ENCODE results near the gene FOXF2.
"Not testable (repeated sequence)": the region's sequence is repeated elsewhere in the genome, so short reads cannot be mapped to it uniquely, and the experiment has no call there.

FOXF2 gene

DNA sequence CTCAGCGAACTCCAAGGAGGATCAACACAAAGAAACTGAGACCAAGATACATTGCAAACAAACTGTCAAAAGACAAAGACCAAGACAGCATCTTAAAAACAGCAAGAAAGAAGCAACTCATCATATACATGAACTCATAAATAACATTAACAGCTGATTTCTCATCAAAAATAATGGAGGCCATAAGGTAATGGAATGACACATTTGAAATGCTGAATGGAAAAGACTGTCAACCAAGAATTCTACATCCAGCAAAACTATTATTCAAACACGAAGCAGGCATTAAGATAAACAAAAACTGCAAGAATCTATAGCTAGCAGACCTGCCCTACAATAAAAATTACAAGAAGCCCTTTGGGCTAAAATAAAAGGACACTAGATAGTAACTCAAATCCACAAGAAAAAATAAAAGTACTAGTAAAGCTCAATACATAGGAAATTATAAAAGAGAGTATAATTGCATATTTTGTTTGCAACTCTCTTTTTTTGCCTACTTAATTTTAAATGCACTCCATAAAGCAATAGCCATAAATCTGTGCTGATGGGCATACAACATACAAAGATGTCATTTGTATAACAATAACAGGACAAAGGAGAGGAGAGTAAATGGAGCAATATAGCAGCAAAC, 37.9 kb upstream of the FOXF2 start:
- POLR2A ChIA-PET: no interaction called here
- CTCF ChIA-PET: no interaction called here
- no peak for DNase-seq (ENCODE audit: low read depth, low spot score)
- no peak overlapping the region for H3K4me3 ChIP-seq (ENCODE audit: low read depth, low read length)
- TF ChIP-seq, protein P1, sequence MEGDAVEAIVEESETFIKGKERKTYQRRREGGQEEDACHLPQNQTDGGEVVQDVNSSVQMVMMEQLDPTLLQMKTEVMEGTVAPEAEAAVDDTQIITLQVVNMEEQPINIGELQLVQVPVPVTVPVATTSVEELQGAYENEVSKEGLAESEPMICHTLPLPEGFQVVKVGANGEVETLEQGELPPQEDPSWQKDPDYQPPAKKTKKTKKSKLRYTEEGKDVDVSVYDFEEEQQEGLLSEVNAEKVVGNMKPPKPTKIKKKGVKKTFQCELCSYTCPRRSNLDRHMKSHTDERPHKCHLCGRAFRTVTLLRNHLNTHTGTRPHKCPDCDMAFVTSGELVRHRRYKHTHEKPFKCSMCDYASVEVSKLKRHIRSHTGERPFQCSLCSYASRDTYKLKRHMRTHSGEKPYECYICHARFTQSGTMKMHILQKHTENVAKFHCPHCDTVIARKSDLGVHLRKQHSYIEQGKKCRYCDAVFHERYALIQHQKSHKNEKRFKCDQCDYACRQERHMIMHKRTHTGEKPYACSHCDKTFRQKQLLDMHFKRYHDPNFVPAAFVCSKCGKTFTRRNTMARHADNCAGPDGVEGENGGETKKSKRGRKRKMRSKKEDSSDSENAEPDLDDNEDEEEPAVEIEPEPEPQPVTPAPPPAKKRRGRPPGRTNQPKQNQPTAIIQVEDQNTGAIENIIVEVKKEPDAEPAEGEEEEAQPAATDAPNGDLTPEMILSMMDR (IDR thresholded peaks at IDR 0.05; ENCODE audit: insufficient read depth, low read length, missing control alignments): no peak

GRCh38 chr6:1355068-1355467, 34.3 kb upstream of the FOXF2 start:
- DNase-seq (ENCODE audit: low read depth, low spot score); POLR2A ChIA-PET; H3K4me3 ChIP-seq (ENCODE audit: low read depth, low read length): not testable (repeated sequence)
- CTCF ChIA-PET: interaction anchor here (1.1 kb wide), 1 partner anchor 9 kb away, joined by 5 read pairs; no protein-coding TSS in a partner anchor

- CTCF ChIA-PET: not testable (repeated sequence)
Observed at GRCh38 chr6:1361717-1362116, 27.7 kb upstream of the FOXF2 start.

GRCh38 chr6:1362643-1363042, 26.7 kb upstream of the FOXF2 start:
- DNase-seq (ENCODE audit: low read depth, low spot score): no peak
- TF ChIP-seq, protein P1 (IDR thresholded peaks at IDR 0.05; ENCODE audit: insufficient read depth, low read length, missing control alignments): no peak
- no peak overlapping the region for H3K4me3 ChIP-seq (ENCODE audit: low read depth, low read length)
- ChIA-PET CTCF (no interaction called here), POLR2A (no interaction called here)

More at GRCh38 chr6:1361717-1362116, 27.7 kb upstream of the FOXF2 start:
- DNase-seq (ENCODE audit: low read depth, low spot score); POLR2A ChIA-PET; H3K4me3 ChIP-seq (ENCODE audit: low read depth, low read length): not testable (repeated sequence)

GRCh38 chr6:1363298-1363697, 26.1 kb upstream of the FOXF2 start:
- CTCF ChIA-PET: no interaction called here
- TF ChIP-seq, protein P1 (IDR thresholded peaks at IDR 0.05; ENCODE audit: insufficient read depth, low read length, missing control alignments): no peak

GRCh38 chr6:1363729-1364572, 25.4 kb upstream of the FOXF2 start:
- TF ChIP-seq, protein P1 (IDR thresholded peaks at IDR 0.05; ENCODE audit: insufficient read depth, low read length, missing control alignments): no peak
- POLR2A ChIA-PET: no interaction called here
- no peak for DNase-seq (ENCODE audit: low read depth, low spot score)
- CTCF ChIA-PET: interaction anchor here (0.7 to 1.4 kb wide), 2 partner anchors 9 to 567 kb away, joined by 3 to 5 read pairs; no protein-coding TSS in a partner anchor
- H3K4me3 ChIP-seq (ENCODE audit: low read depth, low read length): no peak overlapping the region

More at GRCh38 chr6:1363298-1363697, 26.1 kb upstream of the FOXF2 start:
- POLR2A ChIA-PET: no interaction called here
- H3K4me3 ChIP-seq (ENCODE audit: low read depth, low read length): no peak overlapping the region
- no peak for DNase-seq (ENCODE audit: low read depth, low spot score)

DNA sequence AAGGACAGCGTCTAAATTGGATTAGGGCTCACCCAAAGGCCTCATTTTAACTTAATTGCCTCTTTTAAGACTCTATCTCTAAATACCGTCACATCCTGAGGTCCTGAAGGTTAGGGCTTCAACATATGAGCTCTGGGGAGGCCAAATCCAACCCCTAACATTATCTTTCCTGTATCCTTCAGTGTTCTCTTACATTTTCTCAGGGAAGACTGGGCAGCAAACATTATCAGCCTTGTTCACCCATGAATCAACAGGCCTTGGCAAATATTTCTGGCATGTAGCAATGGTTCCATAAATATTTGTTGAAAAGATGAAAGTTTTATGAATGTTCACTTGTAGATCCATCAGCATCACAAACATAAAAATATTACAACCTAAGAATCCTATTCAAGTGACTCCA, 24.6 kb upstream of the FOXF2 start:
- no peak overlapping the region for H3K4me3 ChIP-seq (ENCODE audit: low read depth, low read length)
- CTCF ChIA-PET: interaction anchor here (0.7 to 1.4 kb wide), 2 partner anchors 10 to 11 kb away, joined by 3 to 5 read pairs; no protein-coding TSS in a partner anchor
- DNase-seq (ENCODE audit: low read depth, low spot score): no peak
- POLR2A ChIA-PET: no interaction called here
- TF ChIP-seq, protein P1 (IDR thresholded peaks at IDR 0.05; ENCODE audit: insufficient read depth, low read length, missing control alignments): no peak

Measured in AG04449 (cell line).